Motor neuron (in vitro differentiated cells): ENCODE results near the gene PTHLH. TPM values are rescaled to one million over a fixed set of nuclear protein-coding genes. Genes with fewer than 3 reads are reported as not detected.

ENCODE experiments used
- ATAC-seq, 8 experiments: fragments of 200-7000 bp; cut with Tn5 transposase; replicated peaks in 6 of 8; 2 replicates each; pipeline ENCODE4 v1.8.0; 2021; ENCODE audit warnings: mild to moderate bottlenecking in 8 of 8, moderate library complexity in 8 of 8
- H3K27ac ChIP-seq, 2 donors: fragments of 250-450 bp; sonication (Bioruptor Pico); 2 replicates each; pipeline ENCODE4 v1.9.0; 2021; ENCODE audit warnings: antibody characterized with exemption in 2 of 2, mild to moderate bottlenecking in 2 of 2, moderate library complexity in 1 of 2
- H3K4me1 ChIP-seq, 2 donors: fragments of 250-450 bp; sonication (Bioruptor Pico); replicated peaks in 1 of 2; 2 replicates each; pipeline ENCODE4 v1.6.1; 2021; ENCODE audit warnings: antibody characterized with exemption in 2 of 2, mild to moderate bottlenecking in 2 of 2, moderate library complexity in 1 of 2
- H3K4me3 ChIP-seq, 5 donors: fragments of 250-450 bp; sonication (Bioruptor Pico); 2 replicates each; pipeline ENCODE4 v1.9.0; 2021; ENCODE audit warnings: antibody characterized with exemption in 5 of 5, mild to moderate bottlenecking in 5 of 5, moderate library complexity in 4 of 5
- WGBS, 10 experiments: fragments of 450-650 bp; shearing (Covaris generic); methylation state at CpG; one replicate each; pipeline ENCODE4 v1.0.0; 2022; 5-methylcytosine and 5-hydroxymethylcytosine counted together
- in situ Hi-C, 9 experiments: fragments of 400-800 bp; cut with MboI; loops; one replicate each; pipeline ENCODE4 v1.15.0; 2021; ENCODE audit warnings: low sequenced_read_pairs in 9 of 9, low pct_unique_long_range_greater_than_20kb in 2 of 9; ENCODE audit not compliant: unreplicated experiment in 9 of 9
- total RNA-seq, 8 experiments: library from RNA; unstranded; fragments of 300-600 nt; gene quantifications; 2 replicates each; pipeline versions ENCODE4 v1.2.3 to v1.2.4, GENCODE V29; 2022

The PTHLH gene
- total RNA-seq, 8 experiments from 2014 or later, result 0.21 to 8.5 (median 0.66) TPM; not detected in 1

DNA sequence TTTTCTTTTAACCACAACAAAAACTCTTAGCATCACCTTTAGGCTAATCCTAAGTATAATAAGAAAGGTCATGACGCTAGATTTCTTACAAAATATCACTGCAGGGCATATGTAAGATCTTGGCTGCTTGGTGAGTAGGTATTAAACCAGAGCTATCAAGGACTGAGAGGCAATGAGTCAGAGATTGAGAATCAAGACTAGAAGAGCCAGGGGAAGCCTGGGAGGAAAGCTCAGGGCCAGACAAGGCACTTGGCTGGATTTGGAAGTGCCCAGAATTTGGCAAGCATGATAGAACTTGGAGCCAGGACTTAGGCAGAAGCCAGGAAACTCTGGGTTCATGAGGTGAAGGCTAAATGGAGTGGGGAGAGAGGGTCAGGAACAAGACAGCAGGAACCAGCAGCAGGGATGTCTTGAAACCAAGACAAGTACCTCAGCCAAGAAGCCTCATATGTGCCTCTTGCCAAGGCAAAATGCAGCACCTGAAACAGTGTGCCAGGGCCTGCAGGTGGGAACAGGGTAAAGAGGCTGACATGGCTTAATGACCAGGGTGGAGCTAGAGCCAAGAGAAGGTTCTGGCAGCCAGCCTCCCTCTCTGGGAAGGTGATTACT, 49.9 kb downstream of the PTHLH start:
- no peaks in the 10 kb centered on the region for H3K4me1 ChIP-seq
- WGBS, 10 experiments, result 0 to 100% (median 29%) methylated on average over 1 of the region's 1 CpG; no CpG with 5 or more reads in 4 of the 10 experiments
- in situ Hi-C loops, result no loop called here
- no peak overlapping the region for H3K4me3 ChIP-seq
- no peak for ATAC-seq
- H3K27ac ChIP-seq, result no peak overlapping the region

DNA sequence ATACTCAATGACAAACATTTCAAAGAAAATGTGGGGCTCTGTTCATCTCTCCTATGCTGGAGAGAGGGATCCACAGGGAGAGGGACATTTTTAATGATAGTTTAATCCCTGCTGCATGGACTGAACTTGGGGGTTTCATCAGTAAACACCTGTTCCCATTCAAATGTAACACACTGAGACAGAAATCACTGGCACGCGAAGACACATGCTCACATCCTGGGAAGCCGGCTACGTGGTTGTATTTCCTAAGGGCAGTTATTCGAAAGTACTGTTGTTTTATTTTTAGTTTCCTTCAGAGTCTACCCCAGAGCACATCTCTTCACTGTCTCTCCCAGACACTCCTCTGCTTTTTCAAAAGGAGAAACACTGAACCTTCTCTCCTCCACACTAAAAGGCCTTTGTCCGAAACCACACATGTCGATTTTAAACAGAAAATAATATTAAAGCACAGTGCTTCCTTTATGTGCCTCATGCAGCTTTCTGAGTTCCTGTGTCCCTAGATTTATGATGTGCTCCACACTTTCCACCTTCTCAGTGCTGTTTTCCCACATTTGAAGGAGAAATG, 52.8 kb downstream of the PTHLH start:
- Histone ChIP-seq H3K4me1 (no peaks in the 10 kb centered on the region), H3K27ac (no peak overlapping the region), H3K4me3 (no peak overlapping the region)
- 53 to 94% (median 68%) methylated on average over 2 to 6 of the region's 7 CpGs; no CpG with 5 or more reads in 2 of the 10 experiments for WGBS, 10 experiments
- in situ Hi-C loops, result no loop called here
- no peak for ATAC-seq

DNA sequence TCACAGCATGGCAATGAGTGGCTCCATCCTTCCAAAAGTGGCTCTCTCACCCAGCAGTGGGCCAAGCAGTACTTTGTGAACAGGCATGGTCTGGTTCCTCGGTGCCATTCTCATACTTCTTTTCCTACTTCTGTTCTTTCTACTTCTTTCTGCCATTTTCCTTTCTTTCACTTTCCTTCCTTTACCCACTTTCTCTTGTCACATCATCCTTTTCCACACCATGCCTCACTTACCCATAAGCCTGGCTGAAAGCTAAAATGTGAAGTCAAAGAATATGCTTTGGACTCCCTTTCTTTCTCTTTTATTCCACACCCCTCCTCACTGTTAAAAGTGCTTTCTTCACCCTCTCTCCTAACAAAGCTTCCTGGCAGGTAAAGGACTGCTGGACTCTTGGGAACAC, 57.0 kb downstream of the PTHLH start:
- Histone ChIP-seq H3K4me1 (no peaks in the 10 kb centered on the region), H3K27ac (no peak overlapping the region), H3K4me3 (no peak overlapping the region)
- ATAC-seq, result no peak
- WGBS, 10 experiments, result 36 to 100% (median 75%) methylated on average over 1 of the region's 1 CpG; no CpG with 5 or more reads in 2 of the 10 experiments
- in situ Hi-C loops, result no loop called here

DNA sequence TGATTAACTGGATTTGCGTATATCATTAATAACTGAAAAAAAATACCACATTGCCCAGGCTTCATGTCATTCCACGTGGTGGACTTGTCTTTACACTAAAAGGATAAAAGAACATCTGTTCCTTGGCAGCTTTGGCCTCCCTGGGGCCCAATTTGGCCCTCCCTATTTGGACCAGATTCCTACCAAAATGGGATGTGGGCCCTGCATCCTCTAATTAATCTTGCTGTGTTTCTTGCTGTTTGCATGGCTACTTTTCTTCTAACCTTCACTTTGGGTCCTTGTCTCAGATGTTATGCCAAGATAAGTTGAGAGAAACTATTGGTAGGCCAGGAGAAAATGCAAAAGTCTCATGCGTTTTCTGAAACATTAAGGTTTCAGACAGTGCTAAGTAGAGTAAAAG, 57.5 kb downstream of the PTHLH start:
- no peak overlapping the region for H3K27ac ChIP-seq

DNA sequence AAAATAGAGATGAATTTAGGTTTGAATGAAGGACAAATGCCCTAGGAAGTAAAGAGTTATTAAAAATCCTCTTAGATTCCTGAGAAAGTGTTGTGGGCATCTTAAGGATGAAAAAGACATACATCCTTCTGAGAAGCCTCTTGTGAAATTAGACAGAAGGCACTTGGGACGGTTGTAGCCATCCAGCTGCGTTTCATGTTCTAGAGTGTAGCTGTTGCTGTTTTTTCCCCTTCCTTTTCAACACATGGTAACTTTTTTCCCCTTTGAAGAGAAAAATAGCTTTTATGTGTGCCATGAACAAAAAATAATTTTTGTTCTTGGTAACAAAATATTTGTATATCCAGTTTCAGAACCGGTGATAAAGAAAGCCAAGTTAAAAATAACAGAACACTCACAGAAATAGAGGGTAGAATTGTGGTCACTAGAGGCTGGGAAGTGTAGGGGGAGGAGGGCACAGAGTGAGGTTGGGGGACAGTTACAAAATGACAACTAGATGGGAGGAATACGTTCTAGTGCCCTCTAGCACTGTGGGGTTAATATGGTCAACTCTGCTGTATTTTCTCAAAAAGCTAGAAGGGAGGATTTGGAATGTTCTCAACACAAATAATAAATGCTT, 58.4 kb downstream of the PTHLH start:
- H3K27ac ChIP-seq, result no peak overlapping the region
- no peak overlapping the region for H3K4me3 ChIP-seq
- in situ Hi-C loops, result no loop called here
- ATAC-seq, result no peak
- H3K4me1 ChIP-seq, result no peaks in the 10 kb centered on the region
- 0 to 100% (median 82%) methylated on average over 2 to 4 of the region's 4 CpGs; no CpG with 5 or more reads in 1 of the 10 experiments for WGBS, 10 experiments

More for the DNA sequence above, 57.5 kb downstream of the PTHLH start:
- in situ Hi-C loops, result no loop called here
- H3K4me3 ChIP-seq, result no peak overlapping the region
- H3K4me1 ChIP-seq, result no peaks in the 10 kb centered on the region
- WGBS, 10 experiments, result 0 to 100% (median 37%) methylated on average over 1 to 3 of the region's 3 CpGs; no CpG with 5 or more reads in 2 of the 10 experiments
- no peak for ATAC-seq

DNA sequence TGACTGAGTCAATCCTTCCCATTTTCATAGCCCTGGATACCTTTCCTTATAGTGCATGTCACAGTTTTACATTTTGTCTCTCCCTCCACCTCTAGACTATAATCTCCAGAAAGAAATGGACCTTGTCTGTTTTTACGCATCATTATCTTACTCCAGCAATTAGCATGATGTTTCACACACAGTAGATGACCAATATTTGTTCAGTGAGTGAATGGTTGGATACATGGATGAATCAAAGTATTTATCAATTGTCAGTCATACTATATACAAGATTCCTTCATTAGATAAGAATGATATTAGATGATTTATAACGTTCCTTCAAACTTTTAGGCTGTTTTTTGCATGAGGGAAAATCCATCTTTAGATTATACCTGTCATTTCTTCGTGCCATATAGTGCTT, 61.1 kb downstream of the PTHLH start:
- WGBS, 10 experiments, result 0 to 100% (median 82%) methylated on average over 1 to 3 of the region's 3 CpGs
- Histone ChIP-seq H3K4me1 (no peaks in the 10 kb centered on the region), H3K27ac (no peak overlapping the region), H3K4me3 (no peak overlapping the region)
- in situ Hi-C loops, result no loop called here
- no peak for ATAC-seq

Other genes with a start within 250 kb of the PTHLH start
- gene KLHL42, start 192.5 kb downstream of the PTHLH start, total RNA-seq, result 10 to 100 TPM in 7 of 8 experiments, 1 to 10 TPM in 1; 9.3 to 38.5 (median 31.4) TPM
- under 1 TPM in 1 of 8 experiments, not detected in 7; 0.27 TPM for gene MANSC4, start 192.5 kb downstream of the PTHLH start, total RNA-seq
- gene CCDC91, start 217.7 kb upstream of the PTHLH start, total RNA-seq, result 10 to 100 TPM; 21.6 to 42.3 (median 30.2) TPM